Ammon's horn (tissue), 1 donor: ENCODE results near the gene CEP350.
"Not testable (repeated sequence)": the region's sequence is repeated elsewhere in the genome, so short reads cannot be mapped to it uniquely, and the experiment has no call there.

ENCODE experiments used
- DNase-seq: peaks from one replicate; pipeline ENCODE4 v3.0.0-alpha.2; 2016; ENCODE audit warnings: low spot score

The CEP350 gene

GRCh38 chr1:179950651-179951050 is 4.0 kb upstream of the CEP350 start:
- no peak for DNase-seq

GRCh38 chr1:179951383-179952144 is 3.0 kb upstream of the CEP350 start:
- no peak for DNase-seq

- DNase-seq: no peak
Measured at GRCh38 chr1:179952186-179952585, 2.4 kb upstream of the CEP350 start.

- DNase-seq: no peak
Measured at GRCh38 chr1:179953974-179954492, 577 bp upstream of the CEP350 start.

GRCh38 chr1:179955287-179955680 is 674 bp downstream of the CEP350 start:
- peak; percentile 45 for DNase-seq

- no peak for DNase-seq
Measured at GRCh38 chr1:179955731-179956130, 1.1 kb downstream of the CEP350 start.

- no peak for DNase-seq
Measured at GRCh38 chr1:179958359-179958758, 3.7 kb downstream of the CEP350 start.

- DNase-seq: not testable (repeated sequence)
Measured at GRCh38 chr1:179962168-179962567, 7.6 kb downstream of the CEP350 start.

GRCh38 chr1:179966551-179966950 is 11.9 kb downstream of the CEP350 start:
- DNase-seq: peak; percentile 9

- no peak for DNase-seq
Measured at GRCh38 chr1:179968284-179968993, 13.8 kb downstream of the CEP350 start.

GRCh38 chr1:179968994-179969919 is 14.6 kb downstream of the CEP350 start:
- DNase-seq: peak; percentile 32

- DNase-seq: peak; percentile 21
Measured at GRCh38 chr1:179969962-179970361, 15.4 kb downstream of the CEP350 start.

- no peak for DNase-seq
Measured at GRCh38 chr1:179971563-179972496, 17.2 kb downstream of the CEP350 start.

- no peak for DNase-seq
Measured at GRCh38 chr1:179973198-179974110, 18.8 kb downstream of the CEP350 start.

- no peak for DNase-seq
Measured at GRCh38 chr1:179976970-179977651, 22.5 kb downstream of the CEP350 start.

GRCh38 chr1:179978199-179979079 is 23.8 kb downstream of the CEP350 start:
- DNase-seq: no peak

- no peak for DNase-seq
Measured at GRCh38 chr1:179984101-179984500, 29.5 kb downstream of the CEP350 start.

- DNase-seq: no peak
Measured at GRCh38 chr1:179984942-179985341, 30.3 kb downstream of the CEP350 start.
